GM21529 (cell line): ENCODE data around the gene C2CD4D.

ENCODE experiments used
- ATAC-seq: cut with Tn5 transposase; IDR thresholded peaks from one replicate; pipeline ENCODE4 v1.9.1; 2021; ENCODE audit not compliant: unreplicated experiment

The C2CD4D gene

DNA sequence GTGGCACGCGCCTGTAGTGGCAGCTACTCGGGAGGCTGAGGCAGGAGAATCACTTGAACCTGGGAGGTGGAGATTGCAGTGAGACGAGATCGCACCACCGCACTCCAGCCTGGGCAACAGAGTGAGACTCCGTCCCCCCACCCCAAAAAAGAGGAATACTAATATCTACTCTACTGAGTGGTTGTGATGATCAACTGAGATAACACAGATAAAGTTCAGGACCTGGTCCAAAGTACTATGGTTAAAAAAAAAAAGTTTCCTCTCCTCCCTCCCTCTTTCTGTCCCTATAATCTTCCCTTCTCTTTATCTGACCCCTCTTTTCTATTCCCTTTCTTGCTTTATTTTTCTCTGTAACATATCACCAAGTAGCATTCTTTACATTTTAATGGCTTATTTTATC lies 4.0 kb downstream of the C2CD4D start:
- ATAC-seq, result no peak

DNA sequence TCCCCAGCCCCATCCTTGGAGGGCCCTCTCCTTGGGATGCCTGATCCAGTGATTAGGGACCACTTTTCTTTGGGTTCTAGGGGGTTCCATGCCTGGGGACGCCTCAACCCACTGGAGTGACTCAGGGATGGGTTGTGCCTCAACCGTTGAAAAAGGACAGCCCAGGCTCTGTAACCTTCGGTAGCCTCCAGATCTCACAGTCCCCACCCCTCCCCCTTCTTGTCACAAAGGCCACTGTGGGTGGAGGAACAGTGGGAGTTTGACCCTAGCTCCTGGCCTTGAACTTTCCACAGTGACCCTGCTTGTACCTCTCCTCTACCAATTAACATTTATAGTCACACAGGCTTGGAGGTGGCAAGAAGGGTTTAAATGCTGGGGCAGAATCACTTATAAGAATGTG lies 5.4 kb downstream of the C2CD4D start:
- no peak for ATAC-seq

DNA sequence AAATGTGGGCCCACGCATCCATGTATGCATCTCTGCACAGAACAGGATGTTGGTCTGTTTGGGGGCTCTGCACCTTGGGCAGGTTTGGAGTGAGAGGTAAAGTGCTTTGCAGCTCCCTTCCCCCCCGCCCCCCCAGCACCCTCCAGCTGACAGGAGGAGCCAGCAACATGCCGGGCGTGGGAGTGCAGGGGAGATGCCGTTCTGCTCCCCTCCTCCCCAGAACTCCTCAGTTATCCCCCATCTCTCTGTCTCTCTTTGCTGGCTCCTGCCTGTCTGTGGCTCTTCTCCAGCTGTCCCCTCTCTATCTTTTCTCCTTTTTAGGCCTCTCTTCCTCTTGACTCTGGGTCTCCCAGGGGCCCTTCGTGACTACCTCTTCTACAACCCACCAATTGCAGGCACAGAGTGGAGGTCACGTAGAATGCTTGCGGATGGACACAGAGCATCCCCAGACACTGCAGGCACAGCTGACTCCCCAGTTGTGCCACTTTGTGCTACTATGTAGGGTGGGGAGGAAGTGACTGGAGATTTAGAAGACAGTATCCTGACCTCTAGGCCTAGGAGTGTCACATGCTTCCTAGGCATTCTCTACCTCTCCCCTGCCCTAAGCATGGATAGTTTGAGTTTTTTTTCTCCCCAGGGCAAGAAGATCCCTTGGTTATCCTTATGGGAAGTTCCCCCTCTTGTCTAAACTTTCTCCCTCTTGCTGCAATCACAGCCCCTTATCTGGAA lies 6.3 kb downstream of the C2CD4D start:
- no peak for ATAC-seq

GRCh38 chr1:151832318-151832980 lies 7.2 kb downstream of the C2CD4D start:
- no peak for ATAC-seq

DNA sequence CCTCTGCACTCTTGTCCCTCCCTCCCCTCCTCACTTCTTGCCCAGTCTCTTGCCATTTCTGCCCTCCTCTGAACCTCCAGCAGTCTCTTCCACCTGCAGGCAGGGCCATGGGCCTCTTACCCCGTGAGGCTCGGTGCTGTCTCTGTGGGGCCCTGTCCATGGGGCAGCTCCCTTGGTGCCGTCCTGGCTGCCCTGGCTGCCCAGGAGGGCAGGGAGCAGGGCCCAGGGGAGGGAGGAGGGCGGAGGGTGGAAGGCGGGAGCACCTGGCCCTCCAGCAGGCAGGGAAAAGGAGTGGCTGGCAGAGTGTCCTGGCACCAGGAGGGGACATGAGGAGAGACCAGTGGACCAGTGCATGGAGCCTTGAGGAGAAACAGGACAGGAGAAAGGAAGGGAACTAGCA lies 8.0 kb downstream of the C2CD4D start, which contains the start of gene RORC:
Gene RORC (minus strand): TSS at position 198 of the 400 bp plus-strand sequence. CDS start 38 bp downstream, at position 160.
- no peak for ATAC-seq

GRCh38 chr1:151831256-151831591 lies 8.4 kb downstream of the C2CD4D start:
- ATAC-seq, result no peak

DNA sequence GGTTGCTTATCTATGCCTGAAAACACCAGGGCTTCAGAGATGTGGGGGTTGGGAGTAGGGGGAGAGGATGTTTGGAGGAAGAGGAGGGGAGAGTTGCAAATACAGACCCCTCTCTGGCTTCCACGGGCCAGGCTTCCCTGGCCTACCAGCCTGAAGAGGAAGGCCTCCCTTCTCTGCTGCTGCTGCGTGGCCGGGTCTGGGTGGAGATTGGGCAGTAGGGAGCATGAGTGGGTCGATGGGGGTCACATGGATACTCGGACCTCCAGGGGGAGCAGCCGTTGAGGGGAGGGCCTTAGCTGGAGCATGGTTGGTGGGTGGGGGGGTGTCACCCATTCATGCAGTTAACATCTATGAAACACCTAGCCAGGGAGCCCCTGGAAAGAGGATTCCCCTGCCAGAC lies 9.6 kb downstream of the C2CD4D start:
- ATAC-seq, result no peak

DNA sequence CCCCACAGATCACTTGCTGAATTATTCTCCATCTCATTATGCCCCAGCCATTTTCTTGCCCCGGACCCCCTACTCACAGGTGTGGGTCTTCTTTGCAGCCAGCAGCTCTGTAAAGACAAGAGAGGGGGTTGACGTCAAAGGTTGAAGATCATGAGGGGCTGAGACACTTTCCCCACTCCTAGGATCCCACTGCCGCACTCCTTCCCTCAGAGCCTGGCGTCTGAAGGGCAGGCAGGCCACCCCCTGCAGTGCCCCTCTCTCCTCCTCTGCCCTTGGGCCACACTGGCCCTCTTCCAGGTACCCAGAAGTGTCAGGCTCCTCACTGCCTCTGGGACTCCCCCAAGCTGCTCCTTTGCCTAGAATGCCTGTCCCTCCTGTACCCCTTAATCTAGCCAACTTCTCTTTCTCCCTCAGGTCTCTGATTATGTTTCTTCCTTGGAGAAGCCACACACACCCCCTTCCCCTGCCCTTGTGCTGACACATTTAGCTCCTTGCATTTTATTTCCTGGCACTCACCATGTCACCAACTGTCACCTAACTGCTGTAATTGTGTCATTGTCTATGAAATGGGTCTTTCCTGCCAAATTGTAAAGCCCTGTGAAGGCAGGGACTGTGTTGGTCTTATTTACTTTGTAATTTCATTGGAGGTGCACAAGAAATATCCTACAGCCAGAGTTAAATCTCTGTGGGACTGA lies 10.1 kb downstream of the C2CD4D start:
- no peak for ATAC-seq

DNA sequence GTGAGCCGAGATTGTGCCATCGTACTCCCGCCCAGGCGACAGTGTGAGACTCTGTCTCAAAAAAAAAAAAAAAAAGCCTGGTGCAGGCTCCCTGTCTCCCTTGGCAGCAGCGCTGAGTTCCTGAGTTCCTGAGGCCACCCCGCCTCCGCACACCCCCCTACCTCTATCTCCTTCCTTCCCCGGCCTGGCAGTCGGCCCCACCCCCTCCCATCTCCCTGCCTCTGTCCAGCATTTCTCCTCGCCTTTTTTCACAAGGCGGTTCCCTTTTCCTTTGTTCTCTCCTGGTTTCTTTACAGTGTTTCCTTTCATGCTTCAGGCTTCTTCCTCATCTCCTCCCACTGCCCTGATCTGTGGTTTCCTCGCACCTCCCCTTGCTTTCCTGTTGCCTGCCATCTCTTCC lies 10.7 kb downstream of the C2CD4D start:
- no peak for ATAC-seq

- no peak for ATAC-seq
Observed at GRCh38 chr1:151827853-151828252, 11.8 kb downstream of the C2CD4D start.

DNA sequence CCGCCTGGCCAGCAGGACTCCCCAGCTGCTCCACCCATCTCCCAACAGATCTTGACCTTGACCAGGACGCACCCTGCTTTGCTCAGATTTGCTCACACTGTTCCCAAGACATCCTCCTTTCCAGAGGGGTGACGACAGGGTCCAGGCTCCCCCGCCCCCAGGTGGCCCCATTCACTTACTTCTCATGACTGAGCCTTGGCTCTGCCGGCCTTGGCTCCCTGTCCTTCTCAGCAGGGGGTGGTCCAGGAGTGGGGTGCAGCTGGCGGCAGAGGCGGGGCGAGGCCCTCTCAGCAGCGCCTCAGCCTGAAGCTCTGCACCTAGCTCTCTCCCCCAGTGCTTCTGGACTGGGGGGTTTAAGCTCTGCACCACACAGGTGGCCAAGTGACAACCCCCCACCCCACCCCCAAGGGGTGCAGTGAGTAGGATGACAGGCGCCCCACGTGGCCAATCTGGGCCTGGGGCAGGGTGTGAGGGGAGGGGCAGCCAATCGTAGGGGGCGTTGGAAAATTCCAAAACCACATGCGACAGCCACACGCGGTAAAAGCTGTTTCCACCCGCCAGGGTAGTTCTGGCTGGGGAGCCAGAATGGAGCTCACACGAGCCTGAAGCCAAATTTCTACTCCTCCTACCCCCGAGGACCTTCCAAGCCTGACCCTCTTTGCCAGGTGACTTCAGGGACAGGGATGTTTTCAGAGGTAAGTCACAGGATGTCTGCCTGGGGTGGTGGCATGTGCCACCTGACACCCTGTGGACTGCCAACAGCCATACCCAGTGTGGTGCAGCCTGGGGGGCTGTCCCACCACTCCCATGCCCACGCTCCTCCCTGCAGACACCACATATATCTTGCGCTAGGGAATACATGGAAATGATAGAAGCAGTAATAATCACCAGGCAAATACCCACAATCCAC lies 13.6 kb downstream of the C2CD4D start:
- ATAC-seq, result no peak

DNA sequence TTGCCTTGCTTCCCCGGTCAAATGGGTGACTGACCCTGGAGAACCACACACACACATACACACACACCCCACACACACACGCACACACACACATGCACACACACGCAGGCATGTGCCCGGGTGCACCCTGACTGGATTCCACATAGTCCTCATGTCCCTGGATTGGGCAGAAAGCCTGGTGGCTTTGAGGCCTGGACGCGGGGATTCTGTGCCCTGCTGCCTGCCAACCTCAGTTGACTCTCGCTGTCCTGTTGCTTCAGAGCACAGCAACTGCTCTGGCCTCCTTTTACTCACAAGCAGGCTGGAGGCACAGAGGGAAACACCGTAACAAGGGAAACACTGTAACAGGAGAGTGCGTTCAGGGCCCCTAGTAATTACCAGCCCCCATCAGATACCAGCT lies 14.4 kb downstream of the C2CD4D start:
- no peak for ATAC-seq

DNA sequence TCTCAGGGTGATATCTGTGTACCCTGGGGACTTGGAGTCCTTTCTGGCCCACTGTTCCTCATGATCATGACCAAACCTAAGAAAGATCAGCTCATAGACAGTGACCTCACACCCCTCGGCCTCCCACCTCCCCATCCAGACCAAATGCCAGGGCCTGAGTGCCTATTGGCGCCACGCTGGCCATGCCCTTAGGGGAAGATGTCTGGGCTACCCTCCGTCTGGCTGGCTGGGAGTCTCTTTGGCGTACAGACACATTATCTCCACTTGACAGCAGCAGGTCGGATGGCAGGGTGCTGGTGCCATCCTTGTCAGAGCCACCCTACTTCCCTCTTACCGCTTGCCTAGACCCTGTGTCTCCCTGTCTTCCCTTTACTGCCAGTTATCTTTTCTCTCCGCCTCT lies 16.4 kb downstream of the C2CD4D start:
- no peak for ATAC-seq

GRCh38 chr1:151822404-151822803 lies 17.2 kb downstream of the C2CD4D start:
- no peak for ATAC-seq

DNA sequence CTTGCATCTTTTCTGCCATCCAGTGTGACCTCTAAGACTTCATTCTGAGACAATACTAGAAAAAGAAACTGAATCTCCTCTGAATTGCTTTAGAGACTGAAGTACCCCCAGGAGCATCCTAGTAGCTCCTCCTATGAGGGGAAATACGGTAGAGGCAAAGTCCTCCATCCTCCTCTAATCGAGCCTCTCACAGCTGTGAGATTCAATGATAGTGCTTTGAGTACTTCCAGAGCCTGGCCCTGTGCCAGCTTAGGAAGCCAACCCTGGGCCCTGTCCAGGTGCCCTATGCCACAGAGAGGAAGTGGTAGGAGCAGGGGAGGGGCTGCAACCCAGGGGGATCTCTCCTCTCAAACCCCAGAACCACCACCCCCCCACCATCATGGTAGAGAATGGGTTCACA lies 18.7 kb downstream of the C2CD4D start:
- ATAC-seq, result no peak

GRCh38 chr1:151819976-151820623 lies 19.5 kb downstream of the C2CD4D start:
- ATAC-seq, result no peak

- ATAC-seq, result no peak
Observed at GRCh38 chr1:151819227-151819835, 20.3 kb downstream of the C2CD4D start.

DNA sequence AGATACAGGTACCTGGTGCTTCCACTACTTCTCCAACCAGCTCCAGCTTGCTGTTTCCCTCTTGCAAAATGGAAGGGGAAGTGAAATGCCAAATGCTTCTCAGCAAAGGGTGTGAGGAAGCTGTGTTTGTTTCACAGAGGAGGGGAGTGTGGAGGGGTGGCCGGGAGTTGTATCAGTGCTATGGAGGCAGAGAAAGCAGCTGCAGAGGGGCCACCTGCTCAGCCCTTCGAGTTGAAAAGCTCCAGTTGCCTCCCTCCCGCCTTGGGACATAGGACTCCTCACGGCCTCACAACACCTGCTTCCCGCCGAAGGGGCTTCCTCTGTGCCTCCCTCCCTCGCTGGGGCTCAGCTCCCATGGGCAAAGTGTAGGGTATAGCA lies 22.3 kb downstream of the C2CD4D start:
- no peak for ATAC-seq

DNA sequence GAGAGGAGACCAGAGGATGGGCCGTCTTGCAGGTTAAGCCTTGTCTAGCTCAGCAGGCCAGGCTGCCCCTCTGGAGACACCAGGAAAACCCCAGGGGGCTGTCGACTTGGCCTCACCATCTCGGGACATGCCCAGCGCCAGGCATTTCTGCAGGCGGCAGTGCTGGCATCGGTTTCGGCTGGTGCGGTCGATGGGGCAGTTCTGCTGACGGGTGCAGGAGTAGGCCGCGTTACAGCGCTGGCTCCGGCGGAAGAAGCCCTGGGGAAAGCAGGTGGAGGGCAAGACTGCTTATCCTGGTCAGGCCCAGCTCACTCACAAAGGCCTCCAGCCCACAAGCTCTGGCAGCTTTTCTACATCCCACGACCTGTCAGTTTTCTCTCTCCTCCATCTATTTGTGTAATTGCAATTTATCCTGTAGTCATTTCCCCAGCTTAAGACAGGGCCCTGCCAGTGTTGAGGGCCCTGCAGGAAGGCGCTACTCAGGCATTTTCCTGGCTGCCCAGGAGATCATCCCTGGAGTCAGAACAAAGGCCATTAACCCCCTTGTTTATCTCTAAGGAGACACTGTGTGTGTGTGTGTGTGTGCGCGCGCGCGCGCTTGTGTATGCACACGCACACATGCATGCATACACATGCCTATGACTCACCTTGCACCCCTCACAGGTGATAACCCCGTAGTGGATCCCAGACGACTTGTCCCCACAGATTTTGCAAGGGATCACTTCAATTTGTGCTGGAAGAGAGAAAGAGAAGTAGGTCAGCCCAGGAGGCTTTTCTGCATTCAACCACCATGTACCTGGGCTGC lies 22.9 kb downstream of the C2CD4D start:
- ATAC-seq, result no peak
